Right kidney (tissue), 9 donors: ENCODE results near the gene EPHA5.

Source experiments
- DNase-seq: peaks from one replicate; pipeline ENCODE4 v3.0.0-alpha.2; 2016
- long read RNA-seq, 8 donors: transcript quantifications; one replicate each; lab custom pipeline, GENCODE V29; 2026

EPHA5 gene
- long read RNA-seq, donor 1, partial matches to known transcripts = 48 of 48 reads
- long read RNA-seq, donor 1, other reads (novel, unspliced or antisense) = 0 of 48 reads
- long read RNA-seq, donor 2, partial matches to known transcripts = 24 of 24 reads
- long read RNA-seq, donor 2, other reads (novel, unspliced or antisense) = 0 of 24 reads
- long read RNA-seq, donor 3 = 0 reads
- long read RNA-seq, donor 4, partial matches to known transcripts = 29 of 29 reads
- long read RNA-seq, donor 4, other reads (novel, unspliced or antisense) = 0 of 29 reads
- long read RNA-seq, donor 5 = 0 reads
- long read RNA-seq, donor 6 = 0 reads
- long read RNA-seq, donor 7 = 0 reads
- long read RNA-seq, donor 8 = 0 reads

DNA sequence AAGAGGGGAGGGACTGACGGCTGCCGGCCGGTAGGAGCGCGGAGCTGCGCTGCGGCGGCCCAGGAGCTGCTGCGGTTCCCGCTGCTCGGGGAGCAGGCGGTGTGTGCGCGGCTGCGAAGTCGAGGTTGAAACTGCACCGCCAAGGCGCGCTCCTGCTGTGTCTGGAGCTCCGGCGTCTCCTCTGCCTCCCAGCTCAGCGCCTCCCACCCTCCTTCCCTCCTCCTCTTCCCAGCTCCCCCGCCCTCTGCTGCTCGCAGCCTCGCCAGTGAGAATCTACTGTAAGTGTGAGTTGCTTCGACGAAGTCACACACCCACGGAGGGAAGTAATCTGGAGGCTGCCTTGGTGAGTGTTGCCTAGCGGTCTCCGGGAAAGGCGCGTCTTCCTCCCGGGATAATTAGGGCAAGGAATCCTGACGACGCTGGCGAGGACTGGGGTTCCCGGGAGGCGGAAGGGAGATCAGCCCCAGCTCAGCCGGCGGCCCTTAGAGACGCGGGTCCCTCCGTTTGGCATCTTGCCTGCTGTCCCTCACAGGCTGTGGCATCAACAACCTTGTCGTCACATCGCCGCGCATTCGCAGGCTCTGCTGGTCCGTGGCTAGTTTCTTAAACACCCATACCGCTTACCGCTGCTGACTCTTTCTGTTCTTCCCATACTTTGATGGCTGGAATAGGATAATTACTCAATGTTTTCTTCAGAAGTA is at the start of gene EPHA5:
Gene EPHA5 (minus strand): TSS at position 159 of the 701 bp plus-strand sequence. CDS start 747 bp downstream, outside the sequence.
- DNase-seq = peak; percentile 78

- DNase-seq = no peak
These were observed 49.3 kb upstream of the EPHA5 start for GRCh38 chr4:65719635-65720034.

DNA sequence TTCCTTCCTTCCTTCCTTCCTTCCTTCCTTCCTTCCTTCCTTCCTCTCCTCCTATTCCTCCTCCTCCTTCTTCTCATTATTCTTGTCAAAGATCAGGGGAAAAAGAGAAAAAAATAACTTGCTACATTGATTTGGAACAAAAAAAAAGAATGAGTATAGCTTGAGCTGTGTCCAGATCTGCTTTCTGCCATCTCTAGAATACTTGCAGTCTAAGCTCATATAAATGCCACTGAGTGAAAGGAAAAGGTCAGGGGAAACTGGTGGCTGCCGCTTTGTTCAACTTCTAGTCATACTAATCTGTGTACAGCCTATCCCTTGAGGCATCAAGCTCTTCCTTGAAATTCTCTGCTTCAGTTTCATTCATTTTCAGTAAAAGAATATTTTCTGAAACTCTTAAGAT is 28.3 kb upstream of the EPHA5 start:
- no peak for DNase-seq

DNA sequence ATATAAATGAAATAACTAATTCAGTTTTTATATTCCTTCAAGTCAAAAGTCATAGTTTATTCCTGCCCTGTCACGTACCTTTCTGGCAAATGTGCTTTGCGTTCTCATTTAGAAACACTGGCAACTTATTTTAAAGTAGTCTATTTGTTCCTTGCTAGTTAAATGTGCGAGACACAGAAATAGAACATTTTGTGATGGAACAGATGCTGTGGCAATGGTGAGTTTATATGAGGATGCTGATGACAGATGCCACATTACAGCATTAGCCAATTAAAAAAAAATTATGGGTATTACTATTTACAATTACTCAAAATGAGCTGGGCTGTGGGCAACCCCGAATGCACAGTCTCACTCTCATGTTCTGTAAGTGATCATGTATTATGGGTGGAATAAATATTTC is 26.1 kb upstream of the EPHA5 start:
- no peak for DNase-seq

DNA sequence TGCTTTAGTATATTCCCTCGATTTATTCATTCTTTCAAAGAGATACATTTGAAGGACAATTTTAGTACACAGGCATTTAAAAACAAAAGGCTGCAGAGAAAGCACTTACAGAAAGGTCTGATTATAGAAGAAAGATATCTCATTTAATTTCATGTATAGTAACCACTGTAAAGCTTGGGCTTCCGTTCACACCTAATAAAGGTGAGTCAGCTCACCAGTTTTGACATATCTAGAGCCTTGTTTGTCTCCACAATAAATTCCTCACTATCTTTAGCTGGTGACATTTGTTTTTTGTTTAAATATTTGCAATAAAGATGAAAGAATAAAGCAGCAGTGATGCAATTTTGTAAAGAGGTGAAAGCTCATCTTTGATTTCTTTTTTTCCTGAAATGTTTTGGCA is 1.1 kb upstream of the EPHA5 start:
- no peak for DNase-seq

- DNase-seq = no peak
These were observed 314 bp downstream of the EPHA5 start for GRCh38 chr4:65670020-65670330.

GRCh38 chr4:65669111-65670019 is 924 bp downstream of the EPHA5 start:
- peak; percentile 59 for DNase-seq

GRCh38 chr4:65668201-65669089 is 1.8 kb downstream of the EPHA5 start:
- peak; percentile 38 for DNase-seq

GRCh38 chr4:65667506-65668041 is 2.7 kb downstream of the EPHA5 start:
- peak; percentile 18 for DNase-seq

DNA sequence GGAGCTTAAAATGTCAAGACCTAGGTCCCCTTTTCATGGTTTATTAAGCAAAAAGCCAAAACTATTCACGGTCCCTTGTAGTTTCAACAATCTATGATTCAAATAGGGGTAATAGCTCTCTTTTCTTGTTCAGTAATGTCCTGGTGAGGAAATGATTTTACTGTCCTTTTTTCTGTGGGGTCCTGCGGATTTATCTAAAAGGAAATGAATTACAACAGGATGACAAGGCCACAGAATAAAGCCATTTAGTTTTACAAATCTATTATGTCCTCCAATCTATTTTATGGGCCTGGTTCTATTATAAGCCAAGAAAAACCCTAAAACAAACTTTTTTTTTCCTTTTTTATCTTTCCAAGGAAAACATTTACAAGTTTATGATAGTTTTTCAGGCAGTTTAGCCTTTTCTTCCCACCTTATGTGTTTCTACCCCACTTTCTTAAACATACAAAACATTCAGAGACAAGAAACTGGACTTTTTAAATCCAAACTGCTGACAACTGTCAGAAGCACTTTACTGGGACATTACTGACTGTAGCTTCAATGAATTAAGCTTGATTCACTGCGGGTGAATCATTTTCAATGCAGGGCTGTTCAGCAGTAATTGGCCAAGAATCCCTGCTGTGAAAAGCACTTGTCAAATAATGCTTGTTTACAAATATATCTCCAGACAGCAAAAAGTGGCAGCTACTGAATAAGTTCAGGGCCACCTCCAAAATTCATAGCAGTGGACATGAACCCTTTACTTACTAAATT is 4.3 kb downstream of the EPHA5 start:
- DNase-seq = no peak

DNA sequence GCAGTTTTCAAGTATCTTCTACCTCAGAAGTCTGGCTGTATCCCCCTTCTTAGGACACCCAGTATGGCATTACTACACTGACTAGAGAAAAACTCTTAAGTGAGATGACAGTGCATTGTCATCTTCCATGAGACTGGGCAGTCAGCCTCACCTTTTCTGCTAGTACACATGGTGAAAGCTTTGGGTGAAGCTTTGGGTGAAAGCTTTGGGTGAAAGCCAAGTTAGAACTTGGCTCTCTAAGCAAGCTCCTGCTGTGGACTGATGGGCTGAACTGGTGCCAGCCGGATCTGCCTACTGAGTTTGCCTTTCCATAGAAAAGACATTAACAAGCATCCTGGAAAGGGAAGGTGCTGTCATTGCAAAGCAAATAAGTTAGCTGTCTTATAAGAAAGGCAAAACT is 8.8 kb downstream of the EPHA5 start:
- no peak for DNase-seq

DNA sequence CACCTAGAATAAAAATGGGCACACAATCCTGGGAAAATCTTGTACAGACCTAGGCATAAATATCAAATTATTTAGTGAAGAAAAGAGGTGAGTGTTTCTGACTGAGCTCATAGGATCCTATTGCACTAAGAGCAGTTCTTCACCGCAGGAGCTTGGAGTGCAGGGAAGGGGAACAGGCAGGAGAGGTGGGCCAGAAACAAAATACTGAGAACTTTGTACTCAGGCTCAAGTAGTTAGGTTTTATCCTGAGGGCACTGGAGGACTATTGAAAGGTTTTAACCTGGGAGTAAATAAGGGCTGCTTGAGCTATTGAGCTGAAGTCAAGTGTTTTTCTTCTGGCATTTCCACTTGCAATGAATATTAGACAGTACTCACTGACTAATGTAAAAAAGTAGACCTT is 12.2 kb downstream of the EPHA5 start:
- DNase-seq = no peak

GRCh38 chr4:65656008-65656407 is 14.3 kb downstream of the EPHA5 start:
- DNase-seq = no peak

- no peak for DNase-seq
These were observed 15.3 kb downstream of the EPHA5 start for GRCh38 chr4:65654976-65655375.

DNA sequence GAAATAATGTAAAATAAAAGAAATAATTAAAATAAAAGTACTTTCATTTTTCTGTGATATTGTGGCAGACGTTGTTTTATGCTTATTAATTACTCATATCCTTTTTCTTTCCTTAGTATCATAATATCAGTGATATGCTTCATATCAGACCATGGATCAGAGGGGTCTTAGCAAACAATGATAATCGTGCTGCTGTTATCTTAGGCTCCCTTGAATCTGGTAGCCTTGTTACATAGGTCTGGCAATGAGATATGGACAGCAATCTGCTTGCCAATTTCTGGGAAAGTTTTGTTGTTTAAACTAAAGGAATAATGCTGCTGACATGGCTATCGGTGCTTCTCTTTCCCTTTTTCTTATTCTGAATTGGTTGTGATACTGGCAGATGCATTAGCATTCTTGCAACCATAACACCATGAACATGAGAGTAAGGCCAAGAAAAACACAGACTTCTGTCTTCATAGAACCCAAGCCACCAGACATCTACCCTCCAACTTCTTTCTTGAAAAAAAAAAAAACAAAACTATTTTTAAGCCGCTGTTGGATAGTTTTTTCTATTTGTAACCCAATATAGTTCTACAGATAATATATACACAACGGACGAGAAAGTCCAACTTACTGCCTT is 16.4 kb downstream of the EPHA5 start:
- DNase-seq = no peak

DNA sequence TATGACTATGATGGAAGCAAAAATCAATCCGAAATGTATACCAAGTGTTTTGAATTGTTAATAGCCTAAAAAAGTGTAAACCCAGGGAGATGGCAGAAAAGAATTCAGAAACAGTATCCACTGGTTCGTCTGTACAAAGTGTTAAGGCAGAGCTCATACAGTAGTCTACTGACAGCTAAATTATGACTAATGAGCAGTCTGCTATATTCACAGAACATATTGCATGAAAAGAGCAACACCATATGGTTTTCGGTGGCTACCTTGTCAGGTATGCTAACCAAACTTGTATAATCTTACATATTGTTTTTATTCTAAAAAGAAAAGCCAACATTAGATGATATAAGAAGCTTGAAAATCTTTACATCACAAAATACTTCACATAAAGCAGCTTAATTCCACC is 18.5 kb downstream of the EPHA5 start:
- DNase-seq = no peak

DNA sequence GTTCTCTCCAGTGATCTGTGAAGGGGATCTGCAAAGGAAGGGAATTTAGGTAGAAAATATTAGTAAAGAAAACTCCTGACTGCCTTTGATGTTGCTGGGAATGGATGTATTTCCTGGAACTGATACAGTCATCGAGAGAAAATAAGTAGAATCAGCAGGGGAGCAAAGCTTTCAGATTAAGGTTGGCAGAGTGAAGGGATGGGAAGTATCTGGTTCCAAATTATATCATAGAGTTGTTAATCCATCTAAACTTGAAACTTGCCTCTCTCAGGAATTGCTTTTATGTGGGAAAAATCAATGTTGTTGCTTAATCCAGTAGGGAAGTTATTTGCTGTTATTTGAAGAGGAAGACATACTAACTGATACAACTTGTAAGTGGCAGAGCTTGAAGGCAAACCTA is 19.3 kb downstream of the EPHA5 start:
- no peak for DNase-seq

DNA sequence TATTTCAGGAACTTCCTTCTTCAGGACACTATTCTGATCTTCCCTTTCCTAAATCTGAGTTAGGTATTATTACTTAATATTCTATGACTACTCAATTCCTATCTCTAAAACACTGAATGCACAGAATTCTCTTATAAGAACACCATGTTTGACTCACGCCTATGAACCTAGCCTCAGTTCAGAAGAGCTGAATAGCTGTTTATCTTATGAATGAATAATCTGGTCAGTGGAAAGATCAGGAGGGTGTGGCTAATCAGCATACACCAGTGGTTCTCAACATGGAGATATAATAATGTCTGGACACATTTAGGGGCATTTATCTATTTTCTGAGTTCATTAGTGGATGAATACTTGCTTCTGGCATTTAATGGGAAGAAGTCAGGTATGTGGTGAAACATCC is 24.2 kb downstream of the EPHA5 start:
- DNase-seq = no peak

DNA sequence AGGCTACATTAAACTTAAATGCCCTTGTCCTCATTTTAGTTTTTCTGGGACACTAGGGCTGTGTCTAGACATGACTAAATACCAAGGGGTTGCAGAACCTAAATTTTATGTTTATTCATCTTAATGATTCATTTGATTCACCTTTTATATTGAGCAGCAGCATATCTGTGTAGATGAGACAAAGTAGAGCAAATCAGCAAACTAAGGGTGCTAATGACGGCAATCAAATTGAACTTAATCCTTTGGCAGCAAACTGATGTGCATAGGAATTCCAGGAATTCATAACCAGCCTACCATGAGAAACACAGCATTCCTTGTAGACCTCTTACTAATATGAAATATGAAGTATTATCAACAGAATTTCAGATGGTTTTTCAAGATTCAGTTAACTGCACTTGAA is 25.1 kb downstream of the EPHA5 start:
- DNase-seq = no peak

DNA sequence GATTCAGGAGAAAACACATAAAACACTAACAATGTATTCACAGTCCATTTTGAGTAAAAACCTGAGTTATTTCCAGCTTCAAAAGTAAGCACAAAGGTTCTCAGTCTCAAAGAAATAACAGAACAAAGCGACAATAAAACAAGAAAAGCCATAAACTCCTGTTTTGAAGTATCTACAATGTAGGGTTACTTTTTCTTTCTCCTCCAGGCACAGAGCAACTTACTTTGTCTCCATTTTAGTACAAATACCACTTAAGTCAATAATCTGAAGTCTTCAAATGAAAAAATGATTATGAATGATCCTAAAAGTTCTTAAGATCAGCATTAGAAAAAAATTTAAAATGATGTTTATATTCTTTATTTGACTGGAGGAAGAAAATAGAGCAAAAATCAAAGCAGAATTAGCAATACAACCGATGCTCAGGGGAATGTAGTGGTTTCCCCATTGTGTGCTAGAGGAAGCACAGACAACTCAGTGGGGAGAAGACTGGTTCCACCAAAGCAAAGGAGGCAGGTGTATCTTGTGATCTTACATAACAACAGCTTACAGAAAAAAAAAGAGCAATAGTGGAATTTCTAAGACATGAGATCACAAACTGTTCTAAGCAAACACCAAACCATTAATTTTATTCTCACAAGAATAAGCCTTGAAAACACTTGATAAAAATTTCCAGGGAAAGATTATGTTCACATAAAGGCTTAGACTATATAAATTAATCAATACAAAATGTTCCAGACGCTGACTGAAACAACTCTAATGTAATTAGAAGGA is 35.1 kb downstream of the EPHA5 start:
- no peak for DNase-seq
